Measurements from ENCODE around the gene TENT5C.

DNA sequence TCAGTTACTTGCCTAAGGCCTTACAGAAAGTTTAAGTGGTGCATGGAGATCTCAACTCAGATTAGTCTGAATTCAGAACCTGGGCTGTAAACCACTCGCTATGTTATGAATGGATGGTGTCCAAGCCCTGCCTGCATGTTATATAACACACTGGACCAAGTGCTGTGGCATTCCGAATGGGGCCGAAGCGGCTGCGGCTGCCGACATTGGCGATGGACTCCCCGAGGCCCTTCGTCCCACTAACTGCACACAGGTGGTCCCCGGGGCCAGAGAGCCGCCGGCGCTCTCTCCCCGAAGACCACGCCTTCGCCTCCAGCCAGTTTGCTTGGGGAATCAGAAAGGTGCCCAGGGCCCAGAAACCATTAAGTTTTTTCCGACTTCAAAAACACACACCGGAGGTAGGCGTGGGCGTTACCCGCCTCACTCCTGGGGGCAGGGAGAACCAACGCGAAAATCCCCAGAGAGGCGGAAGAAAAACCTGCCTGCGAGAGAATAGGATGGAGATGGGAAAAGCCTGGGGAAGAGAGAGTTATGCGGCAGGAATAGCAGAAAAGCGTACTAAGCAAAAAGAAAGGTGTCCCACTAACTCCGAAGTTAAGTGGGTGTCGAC, 579 bp upstream of the TENT5C start:
- TF ChIP-seq, protein P1, sequence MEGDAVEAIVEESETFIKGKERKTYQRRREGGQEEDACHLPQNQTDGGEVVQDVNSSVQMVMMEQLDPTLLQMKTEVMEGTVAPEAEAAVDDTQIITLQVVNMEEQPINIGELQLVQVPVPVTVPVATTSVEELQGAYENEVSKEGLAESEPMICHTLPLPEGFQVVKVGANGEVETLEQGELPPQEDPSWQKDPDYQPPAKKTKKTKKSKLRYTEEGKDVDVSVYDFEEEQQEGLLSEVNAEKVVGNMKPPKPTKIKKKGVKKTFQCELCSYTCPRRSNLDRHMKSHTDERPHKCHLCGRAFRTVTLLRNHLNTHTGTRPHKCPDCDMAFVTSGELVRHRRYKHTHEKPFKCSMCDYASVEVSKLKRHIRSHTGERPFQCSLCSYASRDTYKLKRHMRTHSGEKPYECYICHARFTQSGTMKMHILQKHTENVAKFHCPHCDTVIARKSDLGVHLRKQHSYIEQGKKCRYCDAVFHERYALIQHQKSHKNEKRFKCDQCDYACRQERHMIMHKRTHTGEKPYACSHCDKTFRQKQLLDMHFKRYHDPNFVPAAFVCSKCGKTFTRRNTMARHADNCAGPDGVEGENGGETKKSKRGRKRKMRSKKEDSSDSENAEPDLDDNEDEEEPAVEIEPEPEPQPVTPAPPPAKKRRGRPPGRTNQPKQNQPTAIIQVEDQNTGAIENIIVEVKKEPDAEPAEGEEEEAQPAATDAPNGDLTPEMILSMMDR (conservative IDR thresholded peaks at IDR 0.05 in 1 of 2, IDR thresholded peaks at IDR 0.05 in 1 of 2; ENCODE audit: extremely low read depth in 1 of 2, insufficient read depth in 1 of 2, low read depth in 1 of 2, low read length in 2 of 2), result no peak
- no peak for TF ChIP-seq EZH2 (IDR thresholded peaks at IDR 0.05; ENCODE audit: borderline replicate concordance, low read length)

Measured in mammary epithelial cell (primary cell).